Measurements from ENCODE around the gene PCSK9.

DNA sequence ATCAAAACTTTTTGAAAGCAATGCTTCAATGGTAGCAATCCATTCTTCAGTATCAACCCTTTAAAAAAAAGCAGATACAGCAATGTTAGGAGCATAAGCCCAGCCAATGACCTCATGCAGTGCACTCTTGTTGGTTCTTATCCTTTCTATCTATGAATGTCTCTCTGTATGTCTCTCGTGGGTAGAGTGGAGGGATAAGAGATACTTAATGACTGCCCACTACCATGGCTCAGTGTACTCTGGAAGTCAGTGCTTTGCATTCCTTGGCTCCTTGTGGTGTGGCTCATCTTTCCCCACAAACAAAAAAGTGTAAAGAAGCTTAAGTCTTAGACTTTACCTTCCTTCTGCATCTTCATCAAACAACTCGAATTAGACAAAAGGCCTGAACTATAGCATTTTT, 50.3 kb downstream of the PCSK9 start:
- TF ChIP-seq, protein P1, sequence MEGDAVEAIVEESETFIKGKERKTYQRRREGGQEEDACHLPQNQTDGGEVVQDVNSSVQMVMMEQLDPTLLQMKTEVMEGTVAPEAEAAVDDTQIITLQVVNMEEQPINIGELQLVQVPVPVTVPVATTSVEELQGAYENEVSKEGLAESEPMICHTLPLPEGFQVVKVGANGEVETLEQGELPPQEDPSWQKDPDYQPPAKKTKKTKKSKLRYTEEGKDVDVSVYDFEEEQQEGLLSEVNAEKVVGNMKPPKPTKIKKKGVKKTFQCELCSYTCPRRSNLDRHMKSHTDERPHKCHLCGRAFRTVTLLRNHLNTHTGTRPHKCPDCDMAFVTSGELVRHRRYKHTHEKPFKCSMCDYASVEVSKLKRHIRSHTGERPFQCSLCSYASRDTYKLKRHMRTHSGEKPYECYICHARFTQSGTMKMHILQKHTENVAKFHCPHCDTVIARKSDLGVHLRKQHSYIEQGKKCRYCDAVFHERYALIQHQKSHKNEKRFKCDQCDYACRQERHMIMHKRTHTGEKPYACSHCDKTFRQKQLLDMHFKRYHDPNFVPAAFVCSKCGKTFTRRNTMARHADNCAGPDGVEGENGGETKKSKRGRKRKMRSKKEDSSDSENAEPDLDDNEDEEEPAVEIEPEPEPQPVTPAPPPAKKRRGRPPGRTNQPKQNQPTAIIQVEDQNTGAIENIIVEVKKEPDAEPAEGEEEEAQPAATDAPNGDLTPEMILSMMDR (IDR thresholded peaks at IDR 0.05), result no peak
- TF ChIP-seq POLR2A (IDR thresholded peaks at IDR 0.05), result no peak
